ENCODE data around the gene TMEM79. TPM values are rescaled to one million over a fixed set of nuclear protein-coding genes. Genes with fewer than 3 reads are reported as not detected.
A peak's percentile ranks its signal among the peaks of the same experiment; 100 is the strongest.

TMEM79 gene
- total RNA-seq, 6 experiments from 2014 or later: 2.0 to 2.7 (median 2.1) TPM

DNA sequence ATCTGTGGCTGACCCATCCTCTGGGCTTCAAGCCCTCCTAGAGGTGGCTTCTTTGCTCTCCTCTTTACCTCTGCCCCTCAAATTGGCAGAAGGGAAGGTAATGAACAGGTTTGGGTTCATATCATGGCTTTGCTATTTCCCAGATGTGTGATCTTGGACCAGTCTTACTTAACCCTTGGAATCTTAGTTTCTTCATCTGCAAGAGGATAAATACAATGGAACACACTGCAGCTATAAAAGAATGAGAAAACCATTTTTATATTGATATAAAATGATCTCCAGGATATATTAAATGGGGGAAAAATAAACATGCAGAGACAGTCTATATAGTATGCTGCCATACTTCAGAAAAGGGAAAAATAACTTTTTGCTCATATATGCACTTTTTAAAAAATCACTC is 5.7 kb downstream of the TMEM79 start:
- no peak overlapping the region for H3K27ac Mint-ChIP-seq
- H3K4me3 Mint-ChIP-seq: no peak overlapping the region
- H3K36me3 Mint-ChIP-seq (ENCODE audit: low read depth): peaks cover 4% of the 10 kb centered on the region; the same call in 1 of the 2 replicates
- H3K27me3 Mint-ChIP-seq (ENCODE audit: insufficient read depth): peaks cover 2% of the 10 kb centered on the region
- H3K9me3 Mint-ChIP-seq: no peaks in the 10 kb centered on the region
- TF ChIP-seq, protein P1, sequence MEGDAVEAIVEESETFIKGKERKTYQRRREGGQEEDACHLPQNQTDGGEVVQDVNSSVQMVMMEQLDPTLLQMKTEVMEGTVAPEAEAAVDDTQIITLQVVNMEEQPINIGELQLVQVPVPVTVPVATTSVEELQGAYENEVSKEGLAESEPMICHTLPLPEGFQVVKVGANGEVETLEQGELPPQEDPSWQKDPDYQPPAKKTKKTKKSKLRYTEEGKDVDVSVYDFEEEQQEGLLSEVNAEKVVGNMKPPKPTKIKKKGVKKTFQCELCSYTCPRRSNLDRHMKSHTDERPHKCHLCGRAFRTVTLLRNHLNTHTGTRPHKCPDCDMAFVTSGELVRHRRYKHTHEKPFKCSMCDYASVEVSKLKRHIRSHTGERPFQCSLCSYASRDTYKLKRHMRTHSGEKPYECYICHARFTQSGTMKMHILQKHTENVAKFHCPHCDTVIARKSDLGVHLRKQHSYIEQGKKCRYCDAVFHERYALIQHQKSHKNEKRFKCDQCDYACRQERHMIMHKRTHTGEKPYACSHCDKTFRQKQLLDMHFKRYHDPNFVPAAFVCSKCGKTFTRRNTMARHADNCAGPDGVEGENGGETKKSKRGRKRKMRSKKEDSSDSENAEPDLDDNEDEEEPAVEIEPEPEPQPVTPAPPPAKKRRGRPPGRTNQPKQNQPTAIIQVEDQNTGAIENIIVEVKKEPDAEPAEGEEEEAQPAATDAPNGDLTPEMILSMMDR (IDR thresholded peaks at IDR 0.05): no peak
- peaks cover 27% of the 10 kb centered on the region for H3K4me1 Mint-ChIP-seq (ENCODE audit: low read depth)
- DNase-seq: no peak

DNA sequence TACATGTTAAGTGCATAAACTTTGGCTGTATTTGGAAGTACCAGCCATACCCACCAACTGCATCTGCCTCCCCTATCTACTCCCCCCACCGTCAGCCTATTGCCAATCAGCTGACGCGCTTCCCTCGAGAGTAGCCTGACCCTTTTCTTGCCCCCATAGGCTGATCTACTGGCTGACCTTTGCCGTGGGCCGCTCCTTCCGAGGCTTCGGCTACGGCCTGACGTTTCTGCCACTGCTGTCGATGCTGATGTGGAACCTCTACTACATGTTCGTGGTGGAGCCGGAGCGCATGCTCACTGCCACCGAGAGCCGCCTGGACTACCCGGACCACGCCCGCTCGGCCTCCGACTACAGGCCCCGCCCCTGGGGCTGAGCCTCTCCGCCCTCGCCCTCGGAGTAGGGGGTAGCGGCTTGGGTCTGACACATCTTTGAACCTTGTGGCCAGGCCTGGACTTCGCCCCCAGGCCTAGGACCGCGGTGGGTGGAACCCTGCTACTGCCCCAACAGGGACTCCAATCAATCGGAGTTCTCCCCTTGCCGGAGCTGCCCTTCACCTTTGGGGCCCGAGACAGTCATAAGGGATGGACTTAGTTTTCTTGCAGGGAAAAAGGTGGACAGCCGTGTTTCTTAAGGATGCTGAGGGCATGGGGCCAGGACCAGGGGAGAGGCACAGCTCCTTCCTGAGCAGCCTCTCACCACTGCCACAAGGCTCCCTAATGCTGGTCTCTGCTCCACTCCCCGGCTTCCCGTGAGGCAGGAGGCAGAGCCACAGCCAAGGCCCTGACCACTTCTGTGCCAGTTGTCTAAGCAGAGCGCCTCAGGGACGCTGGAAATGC is 7.3 kb downstream of the TMEM79 start:
- H3K4me3 Mint-ChIP-seq: peak overlapping the region; percentile 87
- H3K27ac Mint-ChIP-seq: peak overlapping the region; percentile 79
- TF ChIP-seq, protein P1 (IDR thresholded peaks at IDR 0.05): no peak
- H3K36me3 Mint-ChIP-seq (ENCODE audit: low read depth): peaks cover 4% of the 10 kb centered on the region; the same call in 1 of the 2 replicates
- H3K4me1 Mint-ChIP-seq (ENCODE audit: low read depth): peaks cover 25% of the 10 kb centered on the region
- DNase-seq: peak; percentile 79
- no peaks in the 10 kb centered on the region for H3K9me3 Mint-ChIP-seq
- H3K27me3 Mint-ChIP-seq (ENCODE audit: insufficient read depth): peaks cover 2% of the 10 kb centered on the region

DNA sequence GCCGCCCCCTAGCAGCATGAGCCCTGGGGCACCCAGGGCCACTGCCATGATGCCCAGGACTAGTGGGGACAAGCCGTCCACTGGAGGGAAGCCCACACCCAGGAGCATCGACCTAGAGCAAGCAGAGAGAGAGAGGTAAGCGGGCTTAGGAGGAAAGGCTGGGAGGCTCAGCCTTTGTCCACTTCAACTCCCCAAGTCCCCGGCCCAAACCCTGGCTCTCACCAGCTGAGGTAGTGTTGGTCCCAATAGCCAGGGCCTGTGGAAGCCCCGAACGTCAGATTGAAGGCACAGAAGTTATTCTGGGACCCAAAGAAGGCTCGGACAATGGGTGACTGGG is 8.9 kb downstream of the TMEM79 start:
- Mint-ChIP-seq H3K4me3 (no peak overlapping the region), H3K9me3 (no peaks in the 10 kb centered on the region), H3K27me3 (ENCODE audit: insufficient read depth) (peaks cover 4% of the 10 kb centered on the region), H3K4me1 (ENCODE audit: low read depth) (peaks cover 25% of the 10 kb centered on the region), H3K27ac (no peak overlapping the region; the same call in 1 of the 2 replicates), H3K36me3 (ENCODE audit: low read depth) (peaks cover 4% of the 10 kb centered on the region; the same call in 1 of the 2 replicates)
- TF ChIP-seq, protein P1 (IDR thresholded peaks at IDR 0.05): no peak
- no peak for DNase-seq

DNA sequence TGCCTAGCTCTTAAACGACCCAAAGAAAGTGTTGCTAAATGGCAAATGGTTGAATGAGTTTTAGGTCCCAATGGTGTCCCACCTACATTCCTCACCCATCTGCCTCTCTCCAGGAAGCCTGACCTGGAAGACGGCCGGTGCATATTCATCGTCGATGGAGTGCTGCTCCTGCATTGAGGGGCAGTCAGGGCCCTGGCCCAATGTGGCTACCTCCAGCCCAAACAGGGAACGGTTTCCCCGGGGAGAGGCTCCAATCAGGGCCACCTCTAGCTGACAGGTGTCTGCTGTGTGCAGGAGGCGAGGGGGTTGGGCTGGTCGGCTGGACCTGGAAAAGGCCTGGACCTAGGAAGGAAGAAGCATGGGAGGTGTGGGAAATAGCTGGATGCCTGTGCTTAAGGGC is 9.8 kb downstream of the TMEM79 start:
- TF ChIP-seq, protein P1 (IDR thresholded peaks at IDR 0.05): no peak
- Mint-ChIP-seq H3K9me3 (no peaks in the 10 kb centered on the region), H3K27me3 (ENCODE audit: insufficient read depth) (peaks cover 4% of the 10 kb centered on the region), H3K36me3 (ENCODE audit: low read depth) (peaks cover 4% of the 10 kb centered on the region; the same call in 1 of the 2 replicates), H3K4me3 (no peak overlapping the region; the same call in 1 of the 2 replicates), H3K4me1 (ENCODE audit: low read depth) (peaks cover 25% of the 10 kb centered on the region), H3K27ac (no peak overlapping the region)
- no peak for DNase-seq

DNA sequence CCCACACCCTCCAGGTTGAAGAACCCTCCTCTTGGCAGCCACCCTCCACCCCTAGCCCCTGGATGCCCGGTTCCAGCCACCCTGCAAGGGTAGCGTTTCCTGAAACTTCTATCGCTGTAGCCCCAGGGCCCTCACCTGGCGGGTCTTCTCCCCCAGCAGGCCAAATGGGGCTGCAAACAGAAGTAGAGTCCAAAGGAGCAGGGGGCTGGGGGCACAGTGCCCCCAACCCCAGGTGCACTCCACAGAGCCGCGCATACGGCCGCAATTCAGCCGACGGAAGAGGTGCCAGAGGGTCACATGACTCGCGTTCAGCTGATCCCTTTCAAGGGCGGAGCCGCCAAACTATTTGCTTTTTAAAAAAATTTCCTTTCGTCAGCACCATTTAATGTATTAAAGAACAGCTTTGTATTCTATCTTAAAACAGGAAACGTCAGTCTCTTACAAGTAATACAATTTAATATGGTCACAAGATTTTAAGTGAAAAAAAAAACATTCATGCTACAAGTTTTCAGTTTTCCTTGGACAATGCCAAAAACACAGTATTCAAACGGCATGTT is 11.3 kb downstream of the TMEM79 start, which contains the start of gene GLMP:
Gene GLMP (minus strand): TSS at position 289 of the 557 bp plus-strand sequence. CDS start 34 bp downstream, at position 255.
- Mint-ChIP-seq H3K27ac (peak within 1 kb of the TSS; percentile 29; the same call in 1 of the 2 replicates), H3K27me3 (ENCODE audit: insufficient read depth) (peaks cover 4% of the 10 kb centered on the region), H3K4me3 (peak within 1 kb of the TSS; percentile 92), H3K36me3 (ENCODE audit: low read depth) (no peaks in the 10 kb centered on the region), H3K4me1 (ENCODE audit: low read depth) (peaks cover 25% of the 10 kb centered on the region), H3K9me3 (no peaks in the 10 kb centered on the region)
- DNase-seq: peak; percentile 27
- TF ChIP-seq, protein P1 (IDR thresholded peaks at IDR 0.05): no peak
